Colon (tissue), 2 donors: ENCODE data around the gene CYP2C19.
"Not testable (repeated sequence)": the region's sequence is repeated elsewhere in the genome, so short reads cannot be mapped to it uniquely, and the experiment has no call there.

ENCODE experiments used
- FAIRE-seq: peaks from 2 replicates; lab custom pipeline; 2012; peaks lifted over from hg19 to GRCh38; lab: Jason Lieb, UNC
- donor health status: control.
- donor health status: control.

Gene CYP2C19

DNA sequence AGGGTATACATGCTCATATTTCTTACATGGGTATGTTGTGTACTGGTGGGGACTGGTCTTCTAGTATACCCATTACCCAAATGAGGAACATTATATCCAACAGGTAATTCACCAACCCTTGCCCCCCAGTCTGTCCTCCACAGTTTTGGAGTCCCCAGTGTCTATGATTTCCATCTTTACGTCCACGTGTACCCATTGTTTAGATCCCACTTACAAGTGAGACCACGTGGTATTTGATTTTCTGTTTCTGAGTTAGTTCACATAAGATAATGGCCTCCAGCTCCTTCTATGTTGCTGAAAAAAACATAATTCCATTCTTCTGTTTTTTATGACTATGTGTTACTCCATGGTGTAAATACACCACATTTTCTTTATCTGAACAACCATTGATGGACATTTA is 126.6 kb downstream of the CYP2C19 start:
- FAIRE-seq, result no peak

DNA sequence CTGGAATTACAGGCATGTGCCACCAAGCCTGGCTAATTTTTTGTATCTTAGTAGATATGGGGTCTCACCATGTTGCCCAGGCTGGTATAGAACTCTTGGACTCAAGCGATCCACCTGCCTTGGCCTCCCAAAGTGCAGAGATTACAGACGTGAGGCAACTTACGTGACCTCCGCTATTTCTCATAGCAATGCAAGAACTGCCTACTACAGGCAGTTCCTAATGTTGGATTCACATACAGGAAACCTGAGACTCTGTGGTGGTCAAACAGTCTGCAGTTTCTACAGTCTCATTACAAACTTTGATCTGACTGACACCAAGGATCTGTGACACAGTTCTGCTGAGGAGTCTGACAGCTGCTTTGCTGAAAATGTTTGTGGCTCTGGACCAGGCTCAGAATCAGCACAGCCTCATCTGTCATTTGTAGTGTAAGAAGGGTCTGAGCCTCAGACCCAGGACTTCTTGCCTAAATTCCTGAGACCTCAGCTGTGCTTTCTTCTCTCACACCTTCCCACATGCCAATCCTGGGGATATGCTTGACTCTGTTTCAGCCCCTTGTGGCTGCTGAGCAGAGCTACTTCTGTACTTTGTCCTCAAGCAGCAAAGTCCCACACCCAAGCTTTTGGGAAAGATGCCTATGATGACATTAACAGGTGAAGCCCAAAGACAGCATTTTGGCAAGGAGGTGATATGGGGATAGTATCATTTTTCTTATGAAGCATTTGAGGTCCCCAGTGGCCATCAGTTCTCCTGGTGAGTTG is 128.0 kb downstream of the CYP2C19 start:
- no peak for FAIRE-seq

DNA sequence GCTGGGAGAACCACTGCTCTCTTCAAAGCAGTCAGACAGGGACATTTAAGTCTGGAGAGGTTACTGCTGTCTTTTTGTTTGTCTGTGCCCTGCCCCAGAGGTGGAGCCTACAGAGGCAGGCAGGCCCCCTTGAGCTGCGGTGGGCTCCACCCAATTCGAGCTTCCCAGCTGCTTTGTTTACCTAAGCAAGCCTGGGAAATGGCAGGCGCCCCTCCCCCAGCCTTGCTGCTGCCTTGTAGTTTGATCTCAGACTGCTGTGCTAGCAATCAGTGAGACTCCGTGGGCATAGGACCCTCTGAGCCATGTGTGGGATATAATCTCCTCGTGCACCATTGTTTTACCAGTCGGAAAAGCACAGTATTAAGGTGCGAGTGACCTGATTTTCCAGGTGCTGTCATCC is 135.9 kb downstream of the CYP2C19 start:
- FAIRE-seq, result not testable (repeated sequence)

DNA sequence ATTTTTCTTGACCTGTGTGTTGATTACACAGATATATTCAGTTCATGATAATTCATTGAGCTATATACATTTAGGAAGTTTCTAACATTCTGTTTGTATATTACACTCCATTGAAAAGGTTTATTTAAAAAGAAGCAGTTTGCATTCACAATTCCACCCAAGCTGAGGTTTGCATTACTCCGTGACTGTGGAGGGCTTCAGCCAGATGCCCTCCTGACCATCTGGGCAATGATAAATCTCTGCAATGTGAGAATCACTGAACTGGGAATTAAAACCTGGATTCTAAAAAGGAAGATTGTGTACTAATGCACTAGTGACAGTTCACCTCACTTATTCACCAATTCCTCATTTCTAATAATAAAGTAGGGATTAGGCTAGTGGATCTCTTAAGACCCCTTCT is 139.6 kb downstream of the CYP2C19 start:
- FAIRE-seq, result no peak

DNA sequence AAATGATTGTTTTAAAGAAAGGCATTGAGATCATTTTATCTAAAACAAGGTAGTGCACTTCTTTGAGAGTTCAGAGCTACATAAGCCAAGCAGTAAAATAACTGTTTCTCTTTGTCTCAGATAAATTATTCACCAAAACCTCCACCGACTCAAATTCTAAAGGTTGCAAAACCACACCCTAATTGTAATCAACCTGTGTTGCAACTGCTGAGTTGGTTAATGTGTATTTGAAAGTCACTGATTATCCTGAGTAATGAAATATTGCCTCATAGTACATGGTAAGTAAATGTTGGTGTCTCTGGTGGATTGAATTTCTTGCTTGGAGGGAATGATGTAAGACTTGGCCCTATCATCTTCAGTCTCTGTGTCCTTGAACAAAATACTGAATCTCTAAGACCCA is 140.1 kb downstream of the CYP2C19 start:
- no peak for FAIRE-seq
